ENCODE data around the gene EGR1. TPM values are rescaled to one million over a fixed set of nuclear protein-coding genes. Genes with fewer than 3 reads are reported as not detected.

The EGR1 gene
- total RNA-seq, 2 experiments from 2014 or later: 48.0 to 48.1 TPM

DNA sequence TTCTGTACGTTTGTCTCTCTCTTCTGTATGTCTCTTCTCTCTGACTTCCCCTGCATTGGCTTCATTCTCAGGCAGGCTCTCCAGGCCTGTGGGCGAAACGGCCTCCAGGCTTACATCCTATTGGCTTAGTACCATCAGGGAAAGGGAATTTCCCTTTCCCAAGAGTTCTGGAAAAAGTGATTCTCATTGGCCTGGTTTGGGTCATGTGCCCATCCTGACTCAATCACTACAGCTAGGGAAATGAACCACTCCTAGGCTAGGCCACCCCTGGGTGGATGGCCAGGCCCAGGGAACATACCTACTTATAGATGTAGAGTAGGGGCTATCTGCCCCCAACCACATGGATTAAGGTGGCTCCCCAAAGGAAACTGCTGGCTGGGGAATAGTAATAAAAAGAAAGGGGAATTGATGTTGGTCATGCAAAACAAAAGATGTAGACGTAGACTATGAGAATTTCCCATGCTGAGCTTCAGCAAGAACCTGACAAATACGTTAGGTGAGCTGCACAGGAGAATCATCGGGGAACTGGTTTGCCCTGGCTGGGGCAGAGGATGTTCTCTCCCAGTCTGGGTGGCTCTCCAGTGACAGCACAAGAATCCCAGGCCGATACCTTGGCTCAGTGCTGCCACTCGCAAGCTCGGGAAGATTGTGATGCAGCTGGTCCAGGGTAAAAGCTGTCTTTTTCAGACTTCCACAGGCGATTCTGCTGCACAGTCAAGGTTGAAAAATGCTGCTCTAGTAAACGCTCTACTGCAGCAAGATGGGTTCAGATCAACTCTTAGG is 3.7 kb upstream of the EGR1 start:
- no peaks in the 10 kb centered on the region for H3K27me3 Mint-ChIP-seq
- H3K36me3 Mint-ChIP-seq: peaks cover 8% of the 10 kb centered on the region
- H3K27ac Mint-ChIP-seq: peak overlapping the region; percentile 55
- peaks cover 42% of the 10 kb centered on the region for H3K4me1 Mint-ChIP-seq
- no peak for DNase-seq
- no peak overlapping the region for H3K4me3 Mint-ChIP-seq
- no peaks in the 10 kb centered on the region for H3K9me3 Mint-ChIP-seq

DNA sequence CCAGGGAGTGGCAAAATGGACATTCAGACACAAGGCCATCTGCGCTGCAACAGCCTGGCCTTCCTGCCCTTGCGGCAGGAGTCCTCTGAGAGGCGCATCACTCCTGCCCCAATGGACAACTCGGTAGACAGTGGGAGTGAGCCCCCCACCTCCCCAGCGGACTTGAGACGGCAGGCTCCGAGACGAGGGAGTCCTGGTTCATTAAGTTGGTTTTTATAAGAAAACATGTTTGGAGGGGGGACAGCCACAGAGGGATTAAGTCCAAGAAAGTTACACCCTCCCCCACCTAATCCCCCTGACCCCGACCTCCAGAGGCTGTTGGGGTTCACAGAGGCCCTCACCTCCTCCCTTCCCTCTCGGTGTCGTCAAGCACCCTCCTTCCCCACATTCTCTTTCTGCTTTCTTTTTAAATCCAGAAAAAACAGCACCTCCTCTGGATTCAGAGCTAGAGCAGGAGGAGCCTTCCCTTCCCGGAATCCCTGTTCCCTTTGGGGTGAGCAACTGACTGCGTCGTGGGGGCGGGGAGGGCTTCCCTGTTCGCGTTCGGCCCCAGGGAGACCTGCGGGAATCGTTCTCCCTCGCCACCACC is 1.8 kb upstream of the EGR1 start:
- H3K36me3 Mint-ChIP-seq: peaks cover 27% of the 10 kb centered on the region
- DNase-seq: no peak
- H3K27ac Mint-ChIP-seq: peak overlapping the region; percentile 94
- H3K27me3 Mint-ChIP-seq: no peaks in the 10 kb centered on the region
- H3K4me3 Mint-ChIP-seq: peak overlapping the region; percentile 85
- H3K4me1 Mint-ChIP-seq: peaks cover 48% of the 10 kb centered on the region
- H3K9me3 Mint-ChIP-seq: no peaks in the 10 kb centered on the region

DNA sequence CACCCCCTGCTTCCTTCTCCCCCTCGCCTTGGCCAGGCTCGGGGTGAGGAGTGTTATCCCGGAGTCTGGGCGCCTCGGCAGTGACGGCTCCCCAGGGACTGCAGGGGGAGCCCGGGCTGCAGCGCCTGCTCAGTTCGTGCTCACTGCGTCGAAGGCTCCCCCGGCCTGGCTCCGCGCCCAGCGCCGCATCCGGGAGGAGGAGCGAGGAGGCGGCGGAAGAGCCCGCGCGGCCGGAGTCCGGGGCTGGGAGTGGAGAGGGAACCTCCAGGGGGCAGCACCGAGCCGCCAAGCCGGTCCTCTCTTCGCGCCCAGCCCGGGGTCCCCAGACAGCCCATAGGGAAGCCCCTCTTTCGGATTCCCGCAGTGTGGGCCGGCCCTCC is 1.3 kb upstream of the EGR1 start:
- peak overlapping the region; percentile 94 for H3K27ac Mint-ChIP-seq
- DNase-seq: peak; percentile 97
- H3K4me1 Mint-ChIP-seq: peaks cover 46% of the 10 kb centered on the region
- H3K27me3 Mint-ChIP-seq: no peaks in the 10 kb centered on the region
- H3K9me3 Mint-ChIP-seq: no peaks in the 10 kb centered on the region
- H3K4me3 Mint-ChIP-seq: peak overlapping the region; percentile 85
- peaks cover 30% of the 10 kb centered on the region for H3K36me3 Mint-ChIP-seq

- peak overlapping the region; percentile 94 for H3K27ac Mint-ChIP-seq
- peaks cover 41% of the 10 kb centered on the region for H3K4me1 Mint-ChIP-seq
These were observed 655 bp upstream of the EGR1 start for GRCh38 chr5:138464388-138465260.

DNA sequence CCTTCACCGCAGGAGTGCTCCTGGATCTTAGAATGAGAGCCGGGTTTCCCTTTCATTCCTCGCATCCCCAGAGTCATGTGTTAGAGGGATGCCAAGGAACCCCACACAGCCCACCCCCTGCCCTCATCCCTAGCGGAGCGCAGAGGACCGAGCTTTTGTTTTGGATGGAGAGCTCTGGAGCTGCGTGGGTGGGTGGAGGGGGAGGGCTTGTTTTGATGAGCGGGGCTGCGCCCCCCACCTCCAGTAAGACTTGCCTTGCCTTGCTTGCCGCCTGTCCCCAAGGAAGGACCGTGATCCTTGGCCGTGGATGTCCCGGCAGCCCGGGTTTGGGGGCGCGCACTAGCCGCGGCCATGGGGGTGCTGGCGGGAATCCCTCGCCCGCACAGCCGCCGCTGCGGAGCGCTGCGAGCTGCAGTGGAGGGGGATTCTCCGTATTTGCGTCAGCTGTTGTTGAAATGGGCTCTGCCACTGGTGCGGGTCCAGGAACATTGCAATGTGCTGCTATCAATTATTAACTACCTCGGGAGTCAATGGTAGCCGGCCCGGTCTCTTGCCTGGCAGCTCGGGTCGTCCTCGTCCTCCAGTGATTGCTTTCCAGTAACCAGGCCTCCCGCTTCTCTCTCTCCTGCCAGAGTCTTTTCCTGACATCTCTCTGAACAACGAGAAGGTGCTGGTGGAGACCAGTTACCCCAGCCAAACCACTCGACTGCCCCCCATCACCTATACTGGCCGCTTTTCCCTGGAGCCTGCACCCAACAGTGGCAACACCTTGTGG is 1.0 kb downstream of the EGR1 start:
- DNase-seq: peak; percentile 32
- Mint-ChIP-seq H3K27ac (peak overlapping the region; percentile 54), H3K4me3 (peak overlapping the region; percentile 85), H3K27me3 (no peaks in the 10 kb centered on the region), H3K4me1 (peaks cover 25% of the 10 kb centered on the region), H3K36me3 (peaks cover 29% of the 10 kb centered on the region), H3K9me3 (no peaks in the 10 kb centered on the region)

More at GRCh38 chr5:138464388-138465260, 655 bp upstream of the EGR1 start:
- Mint-ChIP-seq H3K4me3 (peak overlapping the region; percentile 85), H3K9me3 (no peaks in the 10 kb centered on the region), H3K27me3 (no peaks in the 10 kb centered on the region), H3K36me3 (peaks cover 28% of the 10 kb centered on the region)
- DNase-seq: peak; percentile 95

- Mint-ChIP-seq H3K4me1 (peaks cover 21% of the 10 kb centered on the region), H3K9me3 (no peaks in the 10 kb centered on the region), H3K36me3 (peaks cover 29% of the 10 kb centered on the region), H3K27me3 (no peaks in the 10 kb centered on the region), H3K4me3 (peak overlapping the region; percentile 85), H3K27ac (peak overlapping the region; percentile 54)
- DNase-seq: no peak
These were observed 1.8 kb downstream of the EGR1 start for GRCh38 chr5:138466900-138467710.

GRCh38 chr5:138467711-138468132 is 2.4 kb downstream of the EGR1 start:
- peak overlapping the region; percentile 85 for H3K4me3 Mint-ChIP-seq
- H3K27ac Mint-ChIP-seq: no peak overlapping the region
- peaks cover 21% of the 10 kb centered on the region for H3K4me1 Mint-ChIP-seq
- H3K9me3 Mint-ChIP-seq: no peaks in the 10 kb centered on the region
- H3K36me3 Mint-ChIP-seq: peaks cover 29% of the 10 kb centered on the region
- no peaks in the 10 kb centered on the region for H3K27me3 Mint-ChIP-seq
- no peak for DNase-seq

DNA sequence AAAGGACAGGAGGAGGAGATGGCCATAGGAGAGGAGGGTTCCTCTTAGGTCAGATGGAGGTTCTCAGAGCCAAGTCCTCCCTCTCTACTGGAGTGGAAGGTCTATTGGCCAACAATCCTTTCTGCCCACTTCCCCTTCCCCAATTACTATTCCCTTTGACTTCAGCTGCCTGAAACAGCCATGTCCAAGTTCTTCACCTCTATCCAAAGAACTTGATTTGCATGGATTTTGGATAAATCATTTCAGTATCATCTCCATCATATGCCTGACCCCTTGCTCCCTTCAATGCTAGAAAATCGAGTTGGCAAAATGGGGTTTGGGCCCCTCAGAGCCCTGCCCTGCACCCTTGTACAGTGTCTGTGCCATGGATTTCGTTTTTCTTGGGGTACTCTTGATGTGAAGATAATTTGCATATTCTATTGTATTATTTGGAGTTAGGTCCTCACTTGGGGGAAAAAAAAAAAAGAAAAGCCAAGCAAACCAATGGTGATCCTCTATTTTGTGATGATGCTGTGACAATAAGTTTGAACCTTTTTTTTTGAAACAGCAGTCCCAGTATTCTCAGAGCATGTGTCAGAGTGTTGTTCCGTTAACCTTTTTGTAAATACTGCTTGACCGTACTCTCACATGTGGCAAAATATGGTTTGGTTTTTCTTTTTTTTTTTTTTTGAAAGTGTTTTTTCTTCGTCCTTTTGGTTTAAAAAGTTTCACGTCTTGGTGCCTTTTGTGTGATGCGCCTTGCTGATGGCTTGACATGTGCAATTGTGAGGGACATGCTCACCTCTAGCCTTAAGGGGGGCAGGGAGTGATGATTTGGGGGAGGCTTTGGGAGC is 3.1 kb downstream of the EGR1 start:
- DNase-seq: no peak
- H3K4me3 Mint-ChIP-seq: peak overlapping the region; percentile 85
- peaks cover 21% of the 10 kb centered on the region for H3K4me1 Mint-ChIP-seq

GRCh38 chr5:138468966-138469539 is 3.8 kb downstream of the EGR1 start:
- Mint-ChIP-seq H3K9me3 (no peaks in the 10 kb centered on the region), H3K4me1 (peaks cover 21% of the 10 kb centered on the region), H3K27ac (no peak overlapping the region), H3K27me3 (no peaks in the 10 kb centered on the region), H3K4me3 (peak overlapping the region; percentile 33), H3K36me3 (peaks cover 29% of the 10 kb centered on the region)
- no peak for DNase-seq

More for the DNA sequence above, 3.1 kb downstream of the EGR1 start:
- Mint-ChIP-seq H3K27ac (no peak overlapping the region), H3K36me3 (peaks cover 29% of the 10 kb centered on the region), H3K27me3 (no peaks in the 10 kb centered on the region), H3K9me3 (no peaks in the 10 kb centered on the region)

GRCh38 chr5:138469540-138470321 is 4.5 kb downstream of the EGR1 start:
- Mint-ChIP-seq H3K27ac (no peak overlapping the region), H3K4me1 (peaks cover 21% of the 10 kb centered on the region), H3K36me3 (peaks cover 29% of the 10 kb centered on the region), H3K27me3 (no peaks in the 10 kb centered on the region), H3K4me3 (no peak overlapping the region), H3K9me3 (no peaks in the 10 kb centered on the region)
- DNase-seq: no peak

GRCh38 chr5:138470322-138471051 is 5.2 kb downstream of the EGR1 start:
- Mint-ChIP-seq H3K27ac (no peak overlapping the region), H3K4me1 (peaks cover 21% of the 10 kb centered on the region), H3K4me3 (no peak overlapping the region), H3K27me3 (no peaks in the 10 kb centered on the region), H3K9me3 (no peaks in the 10 kb centered on the region), H3K36me3 (peaks cover 29% of the 10 kb centered on the region)
- DNase-seq: no peak

DNA sequence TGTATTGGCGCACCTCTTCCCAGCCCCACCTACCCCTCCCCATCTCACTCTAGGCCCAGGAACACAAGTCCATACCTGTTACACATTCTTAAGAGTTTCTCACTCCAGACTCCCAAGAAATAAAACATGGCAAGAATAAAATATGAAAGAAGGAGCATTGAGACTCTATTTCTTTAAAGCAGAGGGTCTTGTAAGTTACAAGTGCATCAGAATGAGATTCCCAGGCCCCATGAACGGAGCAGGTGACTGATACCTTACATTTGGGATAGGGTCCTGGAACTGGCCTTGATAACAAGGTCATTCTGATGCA is 5.7 kb downstream of the EGR1 start:
- no peak for DNase-seq
- Mint-ChIP-seq H3K27me3 (peaks cover 2% of the 10 kb centered on the region), H3K9me3 (no peaks in the 10 kb centered on the region), H3K4me1 (peaks cover 21% of the 10 kb centered on the region), H3K4me3 (no peak overlapping the region), H3K27ac (no peak overlapping the region), H3K36me3 (peaks cover 28% of the 10 kb centered on the region)

All from activated naive CD8-positive, alpha-beta T cell treated with anti-CD3 and anti-CD28 coated beads for 36 hours (primary cell).